ENCODE data around the gene GTF2A2.
"Not testable (repeated sequence)": the region's sequence is repeated elsewhere in the genome, so short reads cannot be mapped to it uniquely, and the experiment has no call there.

The GTF2A2 gene

GRCh38 chr15:59674361-59674877 lies 17.1 kb upstream of the GTF2A2 start:
- DNase-seq (ENCODE audit: low read depth): no peak

GRCh38 chr15:59668556-59668955 lies 11.2 kb upstream of the GTF2A2 start:
- no peak for DNase-seq (ENCODE audit: low read depth)

GRCh38 chr15:59662260-59662659 lies 4.9 kb upstream of the GTF2A2 start:
- DNase-seq (ENCODE audit: low read depth): no peak

- no peak for DNase-seq (ENCODE audit: low read depth)
Observed at GRCh38 chr15:59659366-59659765, 2.1 kb upstream of the GTF2A2 start.

GRCh38 chr15:59657635-59658125 lies 365 bp upstream of the GTF2A2 start:
- no peak for DNase-seq (ENCODE audit: low read depth)

GRCh38 chr15:59654046-59654445 lies 3.3 kb downstream of the GTF2A2 start:
- DNase-seq (ENCODE audit: low read depth): no peak

GRCh38 chr15:59649603-59650002 lies 7.7 kb downstream of the GTF2A2 start:
- no peak for DNase-seq (ENCODE audit: low read depth)

GRCh38 chr15:59647085-59647484 lies 10.2 kb downstream of the GTF2A2 start:
- no peak for DNase-seq (ENCODE audit: low read depth)

- DNase-seq (ENCODE audit: low read depth): no peak
Observed at GRCh38 chr15:59646277-59646676, 11.0 kb downstream of the GTF2A2 start.

GRCh38 chr15:59645812-59646211 lies 11.5 kb downstream of the GTF2A2 start:
- DNase-seq (ENCODE audit: low read depth): not testable (repeated sequence)

GRCh38 chr15:59644756-59645155 lies 12.6 kb downstream of the GTF2A2 start:
- no peak for DNase-seq (ENCODE audit: low read depth)

GRCh38 chr15:59642351-59642750 lies 15.0 kb downstream of the GTF2A2 start:
- DNase-seq (ENCODE audit: low read depth): no peak

- not testable (repeated sequence) for DNase-seq (ENCODE audit: low read depth)
Observed at GRCh38 chr15:59637507-59637906, 19.8 kb downstream of the GTF2A2 start.

GRCh38 chr15:59636184-59636583 lies 21.1 kb downstream of the GTF2A2 start:
- DNase-seq (ENCODE audit: low read depth): no peak

GRCh38 chr15:59632714-59633113 lies 24.6 kb downstream of the GTF2A2 start:
- DNase-seq (ENCODE audit: low read depth): no peak

GRCh38 chr15:59622289-59622688 lies 35.0 kb downstream of the GTF2A2 start:
- DNase-seq (ENCODE audit: low read depth): peak; percentile 1

GRCh38 chr15:59618406-59618805 lies 38.9 kb downstream of the GTF2A2 start:
- no peak for DNase-seq (ENCODE audit: low read depth)

GRCh38 chr15:59616379-59616778 lies 40.9 kb downstream of the GTF2A2 start:
- DNase-seq (ENCODE audit: low read depth): no peak

GRCh38 chr15:59615661-59616060 lies 41.7 kb downstream of the GTF2A2 start:
- DNase-seq (ENCODE audit: low read depth): no peak

GRCh38 chr15:59614153-59614552 lies 43.2 kb downstream of the GTF2A2 start:
- DNase-seq (ENCODE audit: low read depth): no peak

GRCh38 chr15:59611276-59612260 lies 45.7 kb downstream of the GTF2A2 start, which contains the start of gene GCNT3:
GCNT3 (plus strand) TSS chr15:59611783; CDS start chr15:59618239, 6,456 bp downstream.
- DNase-seq (ENCODE audit: low read depth): no peak

- DNase-seq (ENCODE audit: low read depth): no peak
Observed at GRCh38 chr15:59609730-59610712, 47.3 kb downstream of the GTF2A2 start.
